Ascending aorta (tissue), 2 donors: ENCODE results near the gene ARHGEF28. TPM values are rescaled to one million over a fixed set of nuclear protein-coding genes. Genes with fewer than 3 reads are reported as not detected.
A peak's percentile ranks its signal among the peaks of the same experiment; 100 is the strongest.

Source experiments
- DNase-seq, 2 donors: peaks; one replicate each; pipeline ENCODE4 v3.0.0-alpha.2; 2019; ENCODE audit warnings: low spot score in 2 of 2
- H3K27ac ChIP-seq, 2 donors: fragments of 200-600 bp; sonication (generic); one replicate each; pipeline ENCODE4 v1.5.1; 2016 to 2017; ENCODE audit warnings: mild to moderate bottlenecking in 1 of 2
- H3K27me3 ChIP-seq: fragments of 200-600 bp; sonication (generic); one replicate; pipeline ENCODE4 v1.5.1; 2017
- H3K36me3 ChIP-seq, 2 donors: fragments of 200-600 bp; sonication (generic); one replicate each; pipeline ENCODE4 v1.5.1; 2016
- H3K4me1 ChIP-seq, 2 donors: fragments of 200-600 bp; sonication (generic); one replicate each; pipeline ENCODE4 v1.5.1; 2016 to 2017; ENCODE audit warnings: mild to moderate bottlenecking in 1 of 2
- H3K4me3 ChIP-seq, 2 donors: fragments of 200-600 bp; sonication (generic); one replicate each; pipeline ENCODE4 v1.5.1; 2016 to 2017; ENCODE audit warnings: mild to moderate bottlenecking in 1 of 2
- H3K9me3 ChIP-seq, 2 donors: fragments of 200-600 bp; sonication (generic); one replicate each; pipeline ENCODE4 v1.5.1; 2016
- CTCF ChIP-seq, 3 experiments: fragments of 200-600 bp in 2 of 3; fragments of 450-650 bp in 1 of 3; sonication (generic) in 2 of 3; IDR thresholded peaks; one replicate each; pipeline ENCODE4 v1.5.1; 2016 to 2019; ENCODE audit warnings: antibody characterized with exemption in 3 of 3, mild to moderate bottlenecking in 1 of 3, moderate library complexity in 1 of 3
- intact Hi-C: fragments of 100-400 bp; cut with DNase I; formaldehyde crosslinking; loops from one replicate; pipeline ENCODE4 v1.15.1; 2023
- total RNA-seq: library from RNA; depleted of rRNA; stranded (reverse); fragments of >200 nt; gene quantifications from one replicate; pipeline ENCODE4 v1.1.0, GENCODE V29; 2016

Gene ARHGEF28
- total RNA-seq, 1 donor from 2014 or later = 15.1 TPM

DNA sequence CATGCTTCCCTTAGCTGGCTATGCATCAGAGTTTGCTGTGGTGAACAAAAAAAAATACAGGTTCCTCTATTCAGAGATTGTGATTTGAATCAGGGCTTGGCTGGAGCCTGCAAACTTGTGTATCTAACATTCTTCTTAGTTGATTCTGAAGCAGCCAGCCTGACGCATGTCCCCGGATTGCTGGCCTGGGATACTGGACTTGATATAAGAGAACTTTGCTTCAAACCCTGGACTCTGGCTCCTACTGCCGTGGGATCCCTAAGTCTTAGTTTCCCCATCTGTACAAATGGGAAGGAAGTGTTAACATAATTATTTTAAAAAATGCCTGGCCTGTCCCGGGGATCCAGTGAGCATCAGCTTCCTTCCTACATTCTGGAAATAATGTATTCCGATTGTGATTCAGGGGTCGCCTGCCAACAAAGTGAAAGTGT is 292.8 kb downstream of the ARHGEF28 start:
- intact Hi-C loops = loop anchor here (5.0 kb wide), 1 partner anchor 723 kb away; the partner anchor contains the start of gene ENC1
- peak in 1 of 2 donors; percentile 79 for DNase-seq
- Histone ChIP-seq H3K36me3 (no peaks in the 10 kb centered on the region), H3K4me3 (no peak overlapping the region), H3K4me1 (peaks cover 0 to 13% of the 10 kb centered on the region in 2 donors), H3K9me3 (no peaks in the 10 kb centered on the region), H3K27ac (peak overlapping the region; percentile 8 to 25), H3K27me3 (no peaks in the 10 kb centered on the region)
- TF ChIP-seq CTCF (IDR thresholded peaks at IDR 0.05) = no peak

- H3K9me3 ChIP-seq = no peaks in the 10 kb centered on the region
- intact Hi-C loops = no loop called here
- DNase-seq = no peak
Measured at GRCh38 chr5:73921741-73922140, 295.7 kb downstream of the ARHGEF28 start.

DNA sequence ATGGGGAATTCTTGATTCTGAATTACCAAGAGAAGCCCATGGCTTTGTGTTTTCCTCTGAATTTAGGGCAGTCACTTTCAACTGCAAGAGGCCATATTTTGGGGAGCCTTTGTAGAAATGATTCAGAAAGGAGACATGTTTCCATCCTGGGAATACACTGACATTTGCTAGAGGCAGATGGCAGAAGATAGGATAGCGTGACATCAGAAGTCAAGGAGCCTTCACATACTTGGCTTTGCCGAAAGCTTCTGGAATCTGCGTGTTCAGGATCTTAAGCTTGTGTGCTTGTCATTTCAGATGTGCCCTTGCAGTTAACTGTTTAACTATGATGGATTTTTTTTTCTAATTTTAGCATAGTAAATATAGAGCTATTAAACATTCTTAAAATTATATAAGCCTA is 296.2 kb downstream of the ARHGEF28 start:
- Histone ChIP-seq H3K4me3 (no peak overlapping the region), H3K27ac (no peak overlapping the region), H3K4me1 (peaks cover 0 to 13% of the 10 kb centered on the region in 2 donors), H3K27me3 (no peaks in the 10 kb centered on the region), H3K36me3 (peaks cover 0 to 4% of the 10 kb centered on the region in 2 donors), H3K9me3 (no peaks in the 10 kb centered on the region)
- no peak for TF ChIP-seq CTCF (IDR thresholded peaks at IDR 0.05)
- no peak for DNase-seq
- intact Hi-C loops = no loop called here

More at GRCh38 chr5:73921741-73922140, 295.7 kb downstream of the ARHGEF28 start:
- Histone ChIP-seq H3K4me1 (peaks cover 0 to 13% of the 10 kb centered on the region in 2 donors), H3K27me3 (no peaks in the 10 kb centered on the region), H3K4me3 (no peak overlapping the region), H3K27ac (no peak overlapping the region), H3K36me3 (peaks cover 0 to 4% of the 10 kb centered on the region in 2 donors)
- TF ChIP-seq CTCF (IDR thresholded peaks at IDR 0.05) = no peak

GRCh38 chr5:73922875-73923557 is 297.0 kb downstream of the ARHGEF28 start:
- Histone ChIP-seq H3K36me3 (peaks cover 0 to 4% of the 10 kb centered on the region in 2 donors), H3K4me3 (no peak overlapping the region), H3K9me3 (no peaks in the 10 kb centered on the region), H3K27me3 (no peaks in the 10 kb centered on the region), H3K27ac (no peak overlapping the region), H3K4me1 (peaks cover 0 to 8% of the 10 kb centered on the region in 2 donors)
- DNase-seq = no peak
- TF ChIP-seq CTCF (IDR thresholded peaks at IDR 0.05) = no peak
- intact Hi-C loops = no loop called here

DNA sequence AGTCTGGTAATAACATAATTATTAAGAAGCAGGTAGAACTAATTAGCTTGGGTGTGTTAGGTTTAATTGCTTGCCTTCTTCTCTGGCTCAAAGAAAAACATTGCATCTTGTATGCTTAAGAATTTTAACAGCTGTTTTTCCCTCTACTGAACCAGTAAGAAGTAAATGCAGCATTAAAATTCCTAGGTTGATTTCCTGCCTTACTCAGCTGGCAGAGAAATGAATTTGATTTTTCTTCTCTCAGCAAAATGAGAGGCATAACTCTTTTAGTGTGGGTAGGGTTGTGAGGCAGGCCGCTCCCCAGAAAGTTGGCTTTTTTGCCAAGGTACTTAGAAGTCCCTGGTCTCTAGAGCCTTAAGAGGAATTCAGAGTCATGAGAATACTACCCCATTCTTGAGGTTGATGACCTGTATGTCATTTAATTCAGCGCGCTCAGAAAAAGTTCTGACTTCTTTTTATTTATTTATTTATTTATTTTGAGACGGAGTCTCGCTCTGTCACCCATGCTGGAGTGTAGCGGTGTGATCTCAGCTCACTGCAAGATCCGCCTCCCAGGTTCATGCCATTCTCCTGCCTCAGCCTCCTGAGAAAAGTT is 302.6 kb downstream of the ARHGEF28 start:
- no peak overlapping the region for H3K4me3 ChIP-seq
- H3K36me3 ChIP-seq = peaks cover 0 to 4% of the 10 kb centered on the region in 2 donors
- H3K27me3 ChIP-seq = no peaks in the 10 kb centered on the region
- DNase-seq = no peak
- intact Hi-C loops = no loop called here
- H3K9me3 ChIP-seq = no peaks in the 10 kb centered on the region
- peaks cover 0 to 4% of the 10 kb centered on the region in 2 donors for H3K4me1 ChIP-seq
- no peak for TF ChIP-seq CTCF (IDR thresholded peaks at IDR 0.05)
- H3K27ac ChIP-seq = peak overlapping the region in 1 of 2 donors; percentile 25
